ENCODE measurements around the gene MED12L.
A peak's percentile ranks its signal among the peaks of the same experiment; 100 is the strongest.

MED12L gene

DNA sequence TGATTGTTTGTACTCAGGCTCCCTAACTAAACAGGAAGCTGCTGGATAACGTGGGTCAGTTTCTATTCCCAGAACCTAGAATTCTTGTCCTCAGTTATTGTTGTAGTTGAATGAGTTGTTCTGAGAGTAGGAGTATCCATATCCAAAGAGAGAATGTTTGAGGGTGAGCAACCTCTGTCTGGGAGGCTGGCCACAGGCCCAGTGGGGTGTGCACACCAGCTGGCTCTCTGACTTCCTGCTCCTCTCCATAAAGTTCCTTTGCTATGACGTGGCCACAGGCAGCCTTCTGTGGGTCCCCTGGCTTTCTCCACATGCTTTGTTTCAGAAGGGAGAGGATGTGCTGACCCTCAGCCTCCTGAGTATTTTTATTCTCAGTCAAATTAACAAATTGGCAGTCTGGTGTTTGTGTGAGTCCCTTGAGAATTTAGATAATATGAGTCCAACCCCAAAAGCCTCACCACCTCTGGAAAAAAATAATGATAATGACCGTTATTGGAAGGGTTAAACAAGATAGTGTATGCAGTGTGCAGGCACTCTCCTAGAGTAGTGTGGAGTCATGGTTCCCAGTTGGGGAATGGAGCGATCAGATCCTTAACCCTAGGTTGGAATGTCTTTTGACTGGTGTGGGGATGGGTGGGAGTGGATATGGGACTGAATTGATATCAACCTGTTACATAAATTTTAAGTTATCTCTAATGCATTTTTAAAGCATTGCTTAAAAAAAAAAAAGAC lies 47.6 kb upstream of the MED12L start:
- Histone ChIP-seq H3K4me3 (ENCODE audit: low read depth, low read length) (no peak overlapping the region), H3K27ac (ENCODE audit: extremely low read depth, low read depth, low read length) (no peak overlapping the region), H3K4me1 (ENCODE audit: control insufficient read depth, insufficient read depth, low read length) (no peaks in the 10 kb centered on the region), H3K9me3 (ENCODE audit: control insufficient read depth, insufficient read depth, low read depth, low read length) (no peaks in the 10 kb centered on the region), H3K36me3 (ENCODE audit: control insufficient read depth in 2 of 2, insufficient read depth in 1 of 2, low read length in 2 of 2) (no peaks in the 10 kb centered on the region)
- TF ChIP-seq ZIC2 (tag by site-specific recombination; IDR thresholded peaks at IDR 0.05), result peak; percentile 21; the same call in 1 of the 2 replicates
- no peak for TF ChIP-seq ZNF585B (tag by site-specific recombination; IDR thresholded peaks at IDR 0.05)
- TF ChIP-seq ZNF335 (tag by site-specific recombination; conservative IDR thresholded peaks at IDR 0.05), result peak; percentile 65; the same call in 1 of the 2 replicates
- TF ChIP-seq GLIS1 (tag by site-specific recombination; IDR thresholded peaks at IDR 0.05), result peak; percentile 46
- ChIA-PET CTCF (interaction anchor here (0.6 kb wide), 1 partner anchor 174 kb away, joined by 3 read pairs; no protein-coding TSS in a partner anchor), POLR2A (no interaction called here)

DNA sequence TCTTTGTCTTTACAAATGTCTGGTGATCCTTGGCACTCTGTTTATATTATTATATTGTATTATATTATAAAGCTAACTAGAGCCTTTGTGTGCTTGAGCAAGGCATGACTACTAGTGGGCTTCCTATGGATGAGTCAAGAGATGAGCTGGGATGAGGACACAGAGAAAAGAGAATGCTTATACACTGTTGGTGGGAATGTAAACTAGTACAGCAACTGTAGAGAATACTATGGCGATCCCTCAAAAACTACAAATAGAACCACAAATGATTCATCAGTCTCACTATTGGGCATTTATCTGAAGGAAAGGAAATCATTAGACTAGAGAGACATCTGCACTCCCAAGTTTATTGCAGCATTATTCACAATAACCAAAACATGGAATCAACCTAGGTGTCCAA lies 40.8 kb upstream of the MED12L start:
- Histone ChIP-seq H3K36me3 (ENCODE audit: control insufficient read depth in 2 of 2, insufficient read depth in 1 of 2, low read length in 2 of 2) (no peaks in the 10 kb centered on the region), H3K4me3 (ENCODE audit: low read depth, low read length) (no peak overlapping the region), H3K9me3 (ENCODE audit: control insufficient read depth, insufficient read depth, low read depth, low read length) (no peaks in the 10 kb centered on the region), H3K4me1 (ENCODE audit: control insufficient read depth, insufficient read depth, low read length) (no peaks in the 10 kb centered on the region), H3K27ac (ENCODE audit: extremely low read depth, low read depth, low read length) (no peak overlapping the region)
- CTCF ChIA-PET, result no interaction called here
- TF ChIP-seq ZNF133 (tag by site-specific recombination; IDR thresholded peaks at IDR 0.05) (no peak), ZNF555 (tag by site-specific recombination; conservative IDR thresholded peaks at IDR 0.05) (no peak), ZNF777 (tag by site-specific recombination; IDR thresholded peaks at IDR 0.05; ENCODE audit: borderline replicate concordance) (no peak), SP7 (tag by site-specific recombination; IDR thresholded peaks at IDR 0.05) (no peak), ZFP37 (tag by site-specific recombination; IDR thresholded peaks at IDR 0.05) (no peak)
- TF ChIP-seq, protein P1, sequence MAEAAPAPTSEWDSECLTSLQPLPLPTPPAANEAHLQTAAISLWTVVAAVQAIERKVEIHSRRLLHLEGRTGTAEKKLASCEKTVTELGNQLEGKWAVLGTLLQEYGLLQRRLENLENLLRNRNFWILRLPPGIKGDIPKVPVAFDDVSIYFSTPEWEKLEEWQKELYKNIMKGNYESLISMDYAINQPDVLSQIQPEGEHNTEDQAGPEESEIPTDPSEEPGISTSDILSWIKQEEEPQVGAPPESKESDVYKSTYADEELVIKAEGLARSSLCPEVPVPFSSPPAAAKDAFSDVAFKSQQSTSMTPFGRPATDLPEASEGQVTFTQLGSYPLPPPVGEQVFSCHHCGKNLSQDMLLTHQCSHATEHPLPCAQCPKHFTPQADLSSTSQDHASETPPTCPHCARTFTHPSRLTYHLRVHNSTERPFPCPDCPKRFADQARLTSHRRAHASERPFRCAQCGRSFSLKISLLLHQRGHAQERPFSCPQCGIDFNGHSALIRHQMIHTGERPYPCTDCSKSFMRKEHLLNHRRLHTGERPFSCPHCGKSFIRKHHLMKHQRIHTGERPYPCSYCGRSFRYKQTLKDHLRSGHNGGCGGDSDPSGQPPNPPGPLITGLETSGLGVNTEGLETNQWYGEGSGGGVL (tag by site-specific recombination; IDR thresholded peaks at IDR 0.05), result no peak
- POLR2A ChIA-PET, result no interaction called here

DNA sequence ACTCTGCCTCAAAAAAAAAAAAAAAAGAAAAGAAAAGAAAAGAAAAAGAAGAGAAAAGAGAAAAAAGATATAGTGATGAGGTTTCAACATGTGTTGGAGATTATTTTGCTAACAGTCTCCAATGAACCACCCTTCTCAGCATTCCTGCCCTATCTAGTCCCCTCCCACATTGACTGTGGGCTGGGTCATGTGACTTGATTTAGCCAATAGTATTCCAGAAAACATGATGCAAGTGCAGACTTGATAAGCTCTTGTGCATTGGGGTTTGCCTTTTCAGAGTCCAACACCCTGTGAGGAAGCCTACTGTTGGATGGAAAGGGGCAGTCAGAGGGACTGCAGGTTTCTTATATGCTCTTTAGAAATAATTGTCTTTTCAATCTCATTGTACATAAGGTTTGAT lies 37.8 kb upstream of the MED12L start:
- CTCF ChIA-PET, result no interaction called here
- TF ChIP-seq, protein P2, sequence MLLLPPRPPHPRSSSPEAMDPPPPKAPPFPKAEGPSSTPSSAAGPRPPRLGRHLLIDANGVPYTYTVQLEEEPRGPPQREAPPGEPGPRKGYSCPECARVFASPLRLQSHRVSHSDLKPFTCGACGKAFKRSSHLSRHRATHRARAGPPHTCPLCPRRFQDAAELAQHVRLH (tag by site-specific recombination; IDR thresholded peaks at IDR 0.05), result no peak
- TF ChIP-seq, protein P3, sequence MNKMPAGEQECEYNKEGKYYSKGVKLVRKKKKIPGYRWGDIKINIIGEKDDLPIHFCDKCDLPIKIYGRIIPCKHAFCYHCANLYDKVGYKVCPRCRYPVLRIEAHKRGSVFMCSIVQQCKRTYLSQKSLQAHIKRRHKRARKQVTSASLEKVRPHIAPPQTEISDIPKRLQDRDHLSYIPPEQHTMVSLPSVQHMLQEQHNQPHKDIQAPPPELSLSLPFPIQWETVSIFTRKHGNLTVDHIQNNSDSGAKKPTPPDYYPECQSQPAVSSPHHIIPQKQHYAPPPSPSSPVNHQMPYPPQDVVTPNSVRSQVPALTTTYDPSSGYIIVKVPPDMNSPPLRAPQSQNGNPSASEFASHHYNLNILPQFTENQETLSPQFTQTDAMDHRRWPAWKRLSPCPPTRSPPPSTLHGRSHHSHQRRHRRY (tag by site-specific recombination; IDR thresholded peaks at IDR 0.05), result no peak
- TF ChIP-seq, protein P4, sequence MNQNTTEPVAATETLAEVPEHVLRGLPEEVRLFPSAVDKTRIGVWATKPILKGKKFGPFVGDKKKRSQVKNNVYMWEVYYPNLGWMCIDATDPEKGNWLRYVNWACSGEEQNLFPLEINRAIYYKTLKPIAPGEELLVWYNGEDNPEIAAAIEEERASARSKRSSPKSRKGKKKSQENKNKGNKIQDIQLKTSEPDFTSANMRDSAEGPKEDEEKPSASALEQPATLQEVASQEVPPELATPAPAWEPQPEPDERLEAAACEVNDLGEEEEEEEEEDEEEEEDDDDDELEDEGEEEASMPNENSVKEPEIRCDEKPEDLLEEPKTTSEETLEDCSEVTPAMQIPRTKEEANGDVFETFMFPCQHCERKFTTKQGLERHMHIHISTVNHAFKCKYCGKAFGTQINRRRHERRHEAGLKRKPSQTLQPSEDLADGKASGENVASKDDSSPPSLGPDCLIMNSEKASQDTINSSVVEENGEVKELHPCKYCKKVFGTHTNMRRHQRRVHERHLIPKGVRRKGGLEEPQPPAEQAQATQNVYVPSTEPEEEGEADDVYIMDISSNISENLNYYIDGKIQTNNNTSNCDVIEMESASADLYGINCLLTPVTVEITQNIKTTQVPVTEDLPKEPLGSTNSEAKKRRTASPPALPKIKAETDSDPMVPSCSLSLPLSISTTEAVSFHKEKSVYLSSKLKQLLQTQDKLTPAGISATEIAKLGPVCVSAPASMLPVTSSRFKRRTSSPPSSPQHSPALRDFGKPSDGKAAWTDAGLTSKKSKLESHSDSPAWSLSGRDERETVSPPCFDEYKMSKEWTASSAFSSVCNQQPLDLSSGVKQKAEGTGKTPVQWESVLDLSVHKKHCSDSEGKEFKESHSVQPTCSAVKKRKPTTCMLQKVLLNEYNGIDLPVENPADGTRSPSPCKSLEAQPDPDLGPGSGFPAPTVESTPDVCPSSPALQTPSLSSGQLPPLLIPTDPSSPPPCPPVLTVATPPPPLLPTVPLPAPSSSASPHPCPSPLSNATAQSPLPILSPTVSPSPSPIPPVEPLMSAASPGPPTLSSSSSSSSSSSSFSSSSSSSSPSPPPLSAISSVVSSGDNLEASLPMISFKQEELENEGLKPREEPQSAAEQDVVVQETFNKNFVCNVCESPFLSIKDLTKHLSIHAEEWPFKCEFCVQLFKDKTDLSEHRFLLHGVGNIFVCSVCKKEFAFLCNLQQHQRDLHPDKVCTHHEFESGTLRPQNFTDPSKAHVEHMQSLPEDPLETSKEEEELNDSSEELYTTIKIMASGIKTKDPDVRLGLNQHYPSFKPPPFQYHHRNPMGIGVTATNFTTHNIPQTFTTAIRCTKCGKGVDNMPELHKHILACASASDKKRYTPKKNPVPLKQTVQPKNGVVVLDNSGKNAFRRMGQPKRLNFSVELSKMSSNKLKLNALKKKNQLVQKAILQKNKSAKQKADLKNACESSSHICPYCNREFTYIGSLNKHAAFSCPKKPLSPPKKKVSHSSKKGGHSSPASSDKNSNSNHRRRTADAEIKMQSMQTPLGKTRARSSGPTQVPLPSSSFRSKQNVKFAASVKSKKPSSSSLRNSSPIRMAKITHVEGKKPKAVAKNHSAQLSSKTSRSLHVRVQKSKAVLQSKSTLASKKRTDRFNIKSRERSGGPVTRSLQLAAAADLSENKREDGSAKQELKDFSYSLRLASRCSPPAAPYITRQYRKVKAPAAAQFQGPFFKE (tag by site-specific recombination; IDR thresholded peaks at IDR 0.05; ENCODE audit: borderline replicate concordance), result no peak
- TF ChIP-seq, protein P5, sequence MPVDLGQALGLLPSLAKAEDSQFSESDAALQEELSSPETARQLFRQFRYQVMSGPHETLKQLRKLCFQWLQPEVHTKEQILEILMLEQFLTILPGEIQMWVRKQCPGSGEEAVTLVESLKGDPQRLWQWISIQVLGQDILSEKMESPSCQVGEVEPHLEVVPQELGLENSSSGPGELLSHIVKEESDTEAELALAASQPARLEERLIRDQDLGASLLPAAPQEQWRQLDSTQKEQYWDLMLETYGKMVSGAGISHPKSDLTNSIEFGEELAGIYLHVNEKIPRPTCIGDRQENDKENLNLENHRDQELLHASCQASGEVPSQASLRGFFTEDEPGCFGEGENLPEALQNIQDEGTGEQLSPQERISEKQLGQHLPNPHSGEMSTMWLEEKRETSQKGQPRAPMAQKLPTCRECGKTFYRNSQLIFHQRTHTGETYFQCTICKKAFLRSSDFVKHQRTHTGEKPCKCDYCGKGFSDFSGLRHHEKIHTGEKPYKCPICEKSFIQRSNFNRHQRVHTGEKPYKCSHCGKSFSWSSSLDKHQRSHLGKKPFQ (tag by site-specific recombination; IDR thresholded peaks at IDR 0.05), result no peak
- TF ChIP-seq RBAK (tag by site-specific recombination; IDR thresholded peaks at IDR 0.05), result no peak

More for the DNA sequence above, 37.8 kb upstream of the MED12L start:
- Histone ChIP-seq H3K4me3 (ENCODE audit: low read depth, low read length) (no peak overlapping the region), H3K9me3 (ENCODE audit: control insufficient read depth, insufficient read depth, low read depth, low read length) (no peaks in the 10 kb centered on the region), H3K27ac (ENCODE audit: extremely low read depth, low read depth, low read length) (no peak overlapping the region), H3K4me1 (ENCODE audit: control insufficient read depth, insufficient read depth, low read length) (no peaks in the 10 kb centered on the region), H3K36me3 (ENCODE audit: control insufficient read depth in 2 of 2, insufficient read depth in 1 of 2, low read length in 2 of 2) (no peaks in the 10 kb centered on the region)
- POLR2A ChIA-PET, result no interaction called here

Measured in HEK293 (cell line).